Stimulated activated CD4-positive, alpha-beta T cell treated with anti-CD3 and anti-CD28 coated beads, Interleukin-15, amount 100 ng/mL, for 48 hours (primary cell): Measurements from ENCODE around the gene AIRE.

Source experiments
- DNase-seq, 2 donors: peaks; one replicate each; pipeline ENCODE4 v3.0.0-alpha.2; 2020; ENCODE audit warnings: low read depth in 2 of 2

Gene AIRE

DNA sequence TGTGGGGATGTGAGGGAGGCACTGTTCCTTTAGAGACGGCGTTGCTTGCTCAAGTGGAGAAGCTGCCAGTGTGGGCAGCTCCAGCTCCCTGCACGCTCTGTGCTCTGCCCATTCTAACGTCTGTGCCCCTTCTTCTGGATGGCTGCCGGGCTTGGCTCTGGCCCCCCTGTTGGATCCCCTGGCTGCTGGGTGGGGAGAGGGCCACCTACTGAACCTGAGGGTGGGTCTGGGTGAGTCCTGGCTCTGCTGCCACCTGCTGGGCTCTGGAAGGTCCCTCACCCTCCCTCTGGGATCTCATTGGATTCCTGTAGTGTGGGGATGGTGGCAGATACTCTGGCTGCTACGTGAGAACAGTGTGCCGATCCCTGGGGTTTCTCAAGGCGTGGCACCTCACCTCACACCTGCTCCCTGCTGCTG is 19.2 kb downstream of the AIRE start:
- DNase-seq: no peak

DNA sequence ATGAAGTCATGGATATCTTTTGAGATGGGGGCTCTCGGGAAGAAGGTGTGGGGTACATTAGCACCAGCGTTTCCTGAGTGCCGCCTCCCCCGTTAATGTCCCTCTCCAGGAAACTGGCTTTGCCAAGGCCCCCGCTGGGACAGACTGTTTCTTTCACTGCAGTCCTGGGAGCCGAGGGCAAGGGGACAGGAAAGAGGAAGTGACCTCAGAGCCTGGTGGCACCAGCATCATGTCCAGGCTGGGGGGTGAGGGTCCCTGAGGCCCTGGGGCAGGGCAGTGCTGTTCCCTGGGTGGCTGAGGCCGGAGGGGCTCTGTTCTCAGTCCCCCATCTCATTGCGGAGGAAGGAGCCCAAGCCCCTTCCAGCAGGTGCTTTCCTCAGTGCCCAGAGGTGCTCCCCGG is 20.0 kb downstream of the AIRE start:
- DNase-seq: no peak

DNA sequence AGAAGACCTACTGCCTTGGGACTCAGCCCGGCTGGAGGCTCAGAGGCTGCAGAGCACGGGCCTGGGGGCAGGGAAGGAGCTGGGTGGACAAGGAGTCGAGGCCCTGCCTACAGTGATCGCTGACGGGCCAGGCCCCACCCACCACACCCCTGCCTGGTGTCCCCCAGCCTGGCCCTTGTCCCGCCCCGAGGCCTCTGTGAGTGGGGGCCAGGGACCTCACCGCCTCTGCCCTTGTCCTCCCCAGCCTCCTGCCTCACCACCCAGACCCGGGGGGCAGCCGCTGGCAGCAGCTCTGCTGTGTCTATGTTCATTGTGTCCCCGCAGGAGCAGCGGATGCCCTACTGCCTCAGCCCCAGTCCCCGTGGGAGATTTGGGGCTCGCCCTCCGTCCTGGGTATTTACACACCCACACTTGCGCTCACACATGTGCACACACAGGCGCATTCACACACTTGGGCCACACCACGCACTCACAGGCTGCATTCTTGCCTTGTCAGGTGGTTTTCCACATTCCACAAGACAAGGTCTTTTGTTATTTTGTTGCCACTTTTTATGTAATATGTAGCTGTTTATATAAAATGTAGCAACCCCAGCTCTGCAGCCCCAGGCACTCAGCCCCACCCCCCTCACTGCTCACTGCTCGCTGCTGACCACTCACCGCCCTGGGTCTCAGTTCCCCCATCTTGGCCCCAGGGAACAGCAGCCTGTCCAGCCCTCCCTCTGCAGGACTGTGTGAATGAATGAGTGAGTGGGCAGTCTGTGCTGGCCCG is 21.4 kb downstream of the AIRE start:
- DNase-seq: no peak

DNA sequence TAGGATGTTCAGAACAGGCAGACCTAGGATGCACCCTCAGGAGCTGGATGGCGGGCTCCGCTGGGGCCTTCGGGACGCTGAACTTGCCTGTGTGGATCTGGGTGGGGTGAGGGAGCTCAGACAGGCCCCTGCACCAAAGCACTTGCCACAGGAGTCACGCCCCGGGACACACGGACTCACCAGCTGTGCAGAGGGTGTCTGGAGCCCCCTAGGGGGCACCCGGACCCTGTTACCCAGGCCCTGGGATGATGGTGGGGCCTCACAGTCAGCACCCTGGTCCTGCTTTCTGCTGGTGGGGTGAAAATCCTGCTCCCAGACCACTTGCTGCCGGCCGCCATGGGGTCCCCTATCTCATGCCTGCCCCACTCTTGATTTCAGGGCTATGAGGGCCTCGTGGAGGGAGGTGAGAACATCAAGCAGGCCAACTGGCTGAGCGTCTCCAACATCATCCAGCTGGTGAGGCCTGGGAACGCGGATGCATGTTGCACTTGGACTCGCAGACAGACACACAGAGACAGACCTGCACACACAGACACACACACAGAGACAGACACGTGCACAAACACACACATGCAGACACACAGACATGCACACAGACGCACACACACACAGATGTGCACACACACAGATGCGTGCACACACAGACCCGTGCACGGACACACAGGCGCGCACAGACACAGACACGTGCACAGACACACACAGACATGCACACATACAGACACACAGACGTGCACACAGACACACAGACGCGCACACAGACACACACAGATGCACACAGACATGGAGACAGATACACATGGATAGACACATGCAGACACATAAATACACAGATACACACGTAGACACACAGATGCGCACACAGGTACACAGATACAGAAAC is 25.2 kb downstream of the AIRE start:
- no peak for DNase-seq

DNA sequence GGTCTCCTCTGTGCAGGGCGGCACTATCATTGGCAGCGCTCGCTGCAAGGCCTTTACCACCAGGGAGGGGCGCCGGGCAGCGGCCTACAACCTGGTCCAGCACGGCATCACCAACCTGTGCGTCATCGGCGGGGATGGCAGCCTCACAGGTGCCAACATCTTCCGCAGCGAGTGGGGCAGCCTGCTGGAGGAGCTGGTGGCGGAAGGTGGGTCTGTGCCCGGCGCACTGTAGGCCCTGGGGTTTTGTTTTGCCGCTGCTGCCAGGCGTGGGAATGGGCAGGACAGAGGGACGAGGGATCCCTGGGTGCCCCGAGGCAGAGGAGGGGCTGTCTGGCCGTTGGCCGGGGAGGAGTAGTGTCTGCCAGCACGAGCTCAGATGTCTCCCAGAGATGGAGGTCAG is 26.4 kb downstream of the AIRE start:
- DNase-seq: no peak

DNA sequence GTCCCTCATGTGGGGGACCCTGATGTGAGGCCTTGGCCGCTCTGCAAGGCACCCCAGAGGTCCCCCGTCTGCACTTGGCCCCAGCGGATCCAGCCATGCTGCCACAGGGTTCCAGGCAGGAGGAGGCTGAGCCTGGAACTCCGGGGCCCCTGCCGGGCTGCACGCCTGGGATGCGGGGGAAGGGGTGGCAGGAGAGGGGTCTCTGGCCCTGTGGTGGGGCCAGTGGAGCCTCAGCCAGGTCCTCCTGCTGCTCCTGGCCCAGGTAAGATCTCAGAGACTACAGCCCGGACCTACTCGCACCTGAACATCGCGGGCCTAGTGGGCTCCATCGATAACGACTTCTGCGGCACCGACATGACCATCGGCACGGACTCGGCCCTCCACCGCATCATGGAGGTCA is 27.0 kb downstream of the AIRE start:
- DNase-seq: no peak

DNA sequence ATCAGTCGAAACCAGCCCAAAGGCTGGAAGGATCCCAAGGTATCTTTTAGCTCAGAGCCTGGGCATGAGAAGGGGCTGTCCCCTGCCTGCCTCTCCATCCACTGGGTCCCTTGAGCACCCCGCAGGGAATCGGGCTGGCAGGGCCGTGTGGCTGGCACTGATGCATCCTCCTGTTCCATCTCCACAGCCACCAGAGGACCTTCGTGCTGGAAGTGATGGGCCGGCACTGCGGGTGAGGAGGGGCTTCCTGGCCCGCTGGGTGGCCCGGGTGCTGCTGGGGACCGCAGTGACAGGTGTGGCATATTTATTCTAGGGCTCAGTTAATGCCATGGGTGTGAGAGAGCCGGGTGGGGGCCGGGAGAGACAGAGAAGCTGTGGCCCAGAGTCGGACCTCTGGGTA is 27.8 kb downstream of the AIRE start:
- no peak for DNase-seq

DNA sequence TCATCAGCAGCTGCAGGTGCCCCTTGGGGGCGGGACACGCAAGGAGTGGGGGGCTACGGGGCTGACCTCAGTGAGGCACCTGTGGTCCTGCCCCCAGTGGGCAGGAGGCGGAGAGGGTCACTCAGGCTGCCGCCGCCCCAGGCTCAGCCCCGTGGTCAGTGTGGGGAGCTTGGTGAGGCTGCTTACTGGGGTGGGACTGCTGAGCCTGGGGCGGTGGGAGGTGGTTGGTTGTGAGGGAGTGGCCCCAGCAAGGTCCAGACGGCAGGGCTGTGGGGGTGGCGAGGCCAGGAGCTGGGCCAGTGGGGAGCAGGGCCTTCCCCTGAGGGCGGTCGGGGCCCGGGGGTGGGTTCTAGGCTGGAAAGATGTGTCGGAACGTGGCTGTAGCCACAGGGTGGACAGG is 28.5 kb downstream of the AIRE start:
- no peak for DNase-seq

DNA sequence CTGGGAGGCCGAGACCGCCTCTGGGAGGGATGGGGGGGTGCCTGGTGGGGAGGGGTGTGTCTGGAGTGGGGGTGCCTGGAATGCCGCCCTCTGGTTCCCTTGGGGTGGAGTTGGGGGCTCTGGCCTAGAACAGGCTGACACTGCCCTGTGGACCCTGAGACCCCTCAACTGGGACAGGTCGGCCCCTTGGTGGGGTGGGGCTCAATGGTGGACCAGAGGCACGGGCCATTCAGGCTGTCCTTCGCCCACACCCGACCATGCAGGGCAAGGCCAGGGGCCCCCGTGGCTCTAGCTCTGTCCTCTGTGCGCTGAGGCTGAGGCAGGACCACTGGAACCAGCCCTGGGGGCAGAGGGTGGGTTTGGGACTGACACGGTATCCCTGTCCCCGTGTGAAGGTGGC is 28.9 kb downstream of the AIRE start:
- no peak for DNase-seq

DNA sequence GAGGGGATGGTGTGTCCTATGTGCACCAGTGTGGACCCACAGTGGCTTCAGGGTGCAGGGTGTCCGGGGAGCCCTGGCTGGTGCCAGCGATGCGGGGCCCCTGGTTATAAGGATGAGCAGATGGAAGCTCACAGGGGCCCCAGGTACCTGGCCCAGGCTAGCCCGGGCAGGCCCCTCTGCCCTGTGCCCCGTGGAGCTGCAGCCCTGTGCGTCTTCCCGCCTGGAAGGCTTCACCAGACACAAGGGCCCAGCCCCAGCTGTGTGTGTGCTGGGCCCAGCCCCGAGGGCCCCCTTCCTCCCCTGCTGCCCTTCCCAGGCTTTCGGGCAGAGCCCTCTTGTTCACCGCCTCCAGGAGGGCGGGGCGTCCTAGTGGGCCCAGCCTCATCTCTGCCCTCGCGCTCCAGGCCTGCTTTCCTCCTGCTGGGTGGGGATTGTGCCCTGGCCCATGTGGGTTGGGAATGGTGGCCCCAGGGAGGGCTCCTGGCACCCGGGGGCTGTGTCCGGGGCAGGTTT is 30.1 kb downstream of the AIRE start:
- DNase-seq: no peak

DNA sequence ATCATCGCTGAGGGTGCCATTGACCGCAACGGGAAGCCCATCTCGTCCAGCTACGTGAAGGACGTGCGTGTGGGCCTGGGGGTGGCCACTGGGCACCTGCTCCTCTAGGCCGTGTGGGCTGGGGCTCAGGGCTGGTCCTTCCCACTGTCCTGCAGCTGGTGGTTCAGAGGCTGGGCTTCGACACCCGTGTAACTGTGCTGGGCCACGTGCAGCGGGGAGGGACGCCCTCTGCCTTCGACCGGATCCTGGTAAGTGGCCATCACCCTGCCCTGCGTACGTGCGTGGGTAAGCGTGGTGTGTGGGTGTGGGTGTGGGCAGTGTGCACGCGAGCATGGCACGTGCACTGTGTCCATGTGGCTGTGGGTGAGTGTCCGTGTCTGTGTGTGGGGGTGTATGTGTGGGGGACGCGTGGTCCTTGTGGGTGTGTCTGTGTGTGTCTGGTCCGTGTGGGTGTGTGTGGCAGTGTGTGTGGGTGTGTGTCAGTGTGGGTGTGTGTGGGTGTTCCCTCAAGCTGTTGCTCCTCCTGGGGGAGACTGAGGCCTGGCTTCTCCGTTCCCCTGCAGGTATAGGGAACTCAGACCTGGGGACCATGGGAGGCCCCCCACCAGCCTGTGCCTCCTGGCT is 30.7 kb downstream of the AIRE start:
- DNase-seq: no peak

DNA sequence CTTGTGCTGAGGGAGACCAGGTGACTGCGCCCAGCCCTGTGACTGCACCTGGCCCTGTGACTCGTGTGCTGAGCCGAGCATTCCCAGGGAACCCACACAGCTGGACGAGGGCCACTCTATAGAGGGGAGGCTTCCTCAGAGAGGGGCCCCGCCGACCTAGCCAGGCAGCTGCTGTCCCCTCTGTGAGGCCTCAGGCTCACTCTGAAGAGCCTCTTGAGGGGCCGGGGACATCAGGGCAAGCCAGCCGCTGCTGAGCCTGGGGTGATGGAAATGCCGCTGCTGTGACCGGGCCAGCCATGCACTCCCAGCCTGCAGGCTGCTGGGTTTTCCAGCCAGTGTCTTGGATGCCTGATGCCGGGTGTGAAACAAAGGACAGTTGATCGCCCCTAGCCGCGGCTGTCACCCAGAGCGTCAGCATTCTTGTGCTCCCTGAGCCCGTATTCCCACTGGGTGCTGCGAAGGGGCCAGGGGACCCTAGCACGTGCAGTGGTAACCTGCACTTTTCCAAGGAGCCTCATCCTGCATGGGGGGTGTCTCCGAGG is 31.6 kb downstream of the AIRE start:
- DNase-seq: no peak

DNA sequence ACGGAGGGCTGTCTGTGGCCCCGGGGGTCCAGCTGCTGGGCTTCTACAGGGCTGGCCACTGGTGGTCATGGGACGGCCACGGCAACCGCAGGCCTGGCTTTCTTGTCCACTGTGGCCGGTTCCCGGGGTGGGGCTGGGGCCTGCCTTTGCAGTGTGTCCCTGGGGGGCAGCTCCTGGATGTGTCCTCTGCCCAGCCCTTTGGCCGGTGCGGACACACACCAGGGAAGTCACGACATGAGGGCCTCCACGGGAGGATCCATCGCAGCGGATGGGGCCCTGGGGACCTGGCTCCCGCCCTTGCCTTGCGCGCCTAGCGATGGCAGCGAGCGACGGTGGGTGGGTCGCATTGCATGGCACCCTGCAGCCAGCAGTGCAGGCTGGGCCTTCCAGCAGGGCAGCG is 32.2 kb downstream of the AIRE start:
- no peak for DNase-seq

DNA sequence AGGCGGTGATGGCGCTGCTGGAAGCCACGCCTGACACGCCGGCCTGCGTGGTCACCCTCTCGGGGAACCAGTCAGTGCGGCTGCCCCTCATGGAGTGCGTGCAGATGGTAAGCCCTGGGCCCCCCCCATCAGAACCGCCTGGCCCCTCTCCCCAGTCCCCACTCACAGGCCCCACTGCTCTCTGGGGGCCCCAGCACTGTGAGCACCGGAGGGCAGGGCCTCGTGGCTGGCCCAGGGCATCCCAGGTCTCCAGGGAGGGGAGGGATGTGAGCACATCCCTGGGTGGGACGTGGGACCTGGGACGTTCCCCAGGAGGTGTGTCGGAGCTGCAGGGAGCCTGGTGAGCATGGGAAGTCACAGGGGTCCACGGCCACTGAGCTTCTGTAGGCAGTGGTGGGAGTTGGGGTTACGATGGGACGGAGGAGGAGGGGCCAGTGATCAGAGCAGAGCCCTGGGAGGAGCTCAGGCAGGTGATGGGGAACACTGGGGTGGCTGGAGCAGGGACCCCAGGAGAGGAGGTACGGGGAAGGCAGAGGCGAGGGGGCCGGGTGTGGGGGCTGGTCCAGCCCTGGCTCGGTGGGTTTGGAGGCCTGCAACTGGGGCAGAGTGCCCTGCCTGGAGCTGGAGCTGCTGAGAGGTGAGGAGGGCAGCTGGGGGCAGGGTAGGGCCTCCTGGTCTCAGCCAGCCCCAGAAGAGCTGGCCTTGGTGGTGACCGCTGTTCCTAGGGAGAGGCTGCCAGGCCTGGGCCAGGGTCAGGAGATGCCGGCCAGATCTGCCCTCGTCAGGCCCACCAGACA is 33.0 kb downstream of the AIRE start:
- DNase-seq: no peak

DNA sequence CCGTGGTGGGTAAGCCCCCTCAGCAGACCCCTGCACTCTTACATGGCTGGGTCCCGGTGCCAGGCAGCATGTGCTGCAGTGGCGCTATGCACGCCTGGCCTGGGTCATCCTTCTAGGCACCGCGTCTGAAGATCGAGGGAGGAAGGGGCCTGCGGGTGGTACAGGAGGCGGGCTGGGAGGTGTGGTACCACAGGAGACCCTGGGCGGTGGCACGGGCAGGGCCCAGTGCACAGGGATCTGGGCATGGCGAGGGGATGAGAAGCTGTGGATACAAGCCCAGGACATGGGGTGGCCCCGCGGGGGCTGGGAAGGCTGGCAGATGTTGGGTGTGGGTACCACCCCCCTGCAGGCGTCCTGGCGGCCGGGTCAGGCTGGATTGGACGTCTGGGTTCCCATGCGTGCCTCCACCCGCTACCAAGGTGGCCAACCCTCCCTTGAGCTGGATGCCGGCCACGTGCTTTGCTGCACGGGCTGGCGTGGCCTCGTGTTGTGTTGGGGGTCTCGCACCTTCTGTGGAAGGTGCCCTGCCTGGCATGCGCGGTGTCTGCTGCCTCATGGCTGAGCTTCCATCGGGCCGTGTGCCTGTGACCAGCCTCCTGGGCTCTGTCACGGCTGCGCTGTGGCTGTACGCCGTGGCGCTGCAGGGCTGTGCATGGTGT is 33.9 kb downstream of the AIRE start:
- no peak for DNase-seq

DNA sequence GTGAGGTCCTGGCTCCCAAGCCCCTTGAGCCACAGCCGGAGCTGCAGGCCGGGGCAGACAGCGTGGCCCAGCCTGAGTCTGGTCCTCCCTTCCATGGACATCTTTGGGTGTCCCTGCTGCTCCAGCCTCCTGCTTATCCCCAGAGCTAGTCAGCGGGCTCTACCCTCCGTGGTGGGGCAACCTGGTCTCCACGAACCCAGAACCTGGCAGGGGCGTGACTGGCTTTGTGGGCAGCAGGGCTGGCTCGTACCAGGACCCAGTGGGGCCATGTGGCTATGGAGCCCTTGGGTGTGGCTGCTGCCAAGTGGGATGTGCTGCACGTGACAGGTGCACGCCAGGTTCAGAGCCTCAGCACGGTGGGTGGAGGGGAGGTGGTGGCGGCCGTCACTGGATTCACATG is 35.2 kb downstream of the AIRE start:
- no peak for DNase-seq

DNA sequence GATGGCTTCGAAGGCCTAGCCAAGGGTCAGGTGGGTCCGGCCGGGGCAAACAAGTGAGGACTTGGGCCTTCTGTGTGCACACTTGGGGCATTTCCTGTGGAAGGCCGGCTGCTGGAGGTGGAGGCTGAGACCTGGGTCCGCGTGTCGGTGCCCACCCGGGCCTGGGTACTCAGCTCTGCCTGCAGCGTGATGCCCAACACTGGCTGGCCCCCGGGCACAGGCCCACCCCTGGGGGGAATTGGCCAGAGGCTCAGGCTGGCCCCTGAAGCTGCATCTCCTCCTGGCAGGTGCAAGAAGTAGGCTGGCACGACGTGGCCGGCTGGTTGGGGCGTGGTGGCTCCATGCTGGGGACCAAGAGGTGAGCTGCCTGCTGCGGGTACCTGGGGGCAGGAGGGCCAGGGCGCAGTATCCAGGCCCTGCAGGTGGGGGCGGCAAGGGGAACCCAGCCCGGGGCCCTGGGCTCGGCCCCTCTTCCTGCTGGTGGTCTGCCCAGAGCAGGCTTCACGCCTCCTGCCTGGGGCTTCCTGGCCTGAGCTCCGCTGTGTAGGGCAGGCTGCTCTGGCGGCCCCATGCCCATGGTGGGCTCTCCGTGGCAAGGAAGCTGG is 36.3 kb downstream of the AIRE start:
- no peak for DNase-seq

DNA sequence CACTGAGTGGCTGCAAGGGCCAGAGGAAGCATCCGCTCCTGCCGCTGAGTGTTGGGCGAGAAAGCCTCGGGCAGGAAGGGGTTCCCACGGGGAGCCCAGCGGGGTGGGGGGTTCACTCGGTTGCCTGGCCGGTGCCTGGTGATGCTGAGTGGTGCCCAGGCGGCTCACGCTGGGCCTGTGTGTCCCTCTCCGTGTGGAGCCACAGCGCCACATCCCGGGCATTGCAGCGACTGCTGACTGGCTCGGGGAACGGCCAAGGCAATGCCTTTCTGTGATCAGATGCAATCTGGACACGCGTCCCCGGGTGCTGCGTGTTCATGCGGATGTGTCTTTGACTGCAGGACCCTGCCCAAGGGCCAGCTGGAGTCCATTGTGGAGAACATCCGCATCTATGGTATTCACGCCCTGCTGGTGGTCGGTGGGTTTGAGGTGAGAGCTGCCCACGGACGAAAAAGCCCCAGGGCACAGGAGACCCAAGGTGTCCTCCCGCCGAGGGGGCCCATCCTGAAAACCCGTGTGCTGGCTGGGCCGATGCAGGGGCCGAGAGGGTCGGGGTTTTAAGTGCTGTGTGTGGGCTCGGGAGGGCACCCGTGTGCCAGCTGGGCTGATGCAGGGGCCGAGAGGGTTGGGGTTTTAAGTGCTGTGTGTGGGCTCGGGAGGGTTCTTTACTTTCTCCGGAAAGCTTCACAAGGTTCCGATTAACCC is 37.1 kb downstream of the AIRE start:
- no peak for DNase-seq

DNA sequence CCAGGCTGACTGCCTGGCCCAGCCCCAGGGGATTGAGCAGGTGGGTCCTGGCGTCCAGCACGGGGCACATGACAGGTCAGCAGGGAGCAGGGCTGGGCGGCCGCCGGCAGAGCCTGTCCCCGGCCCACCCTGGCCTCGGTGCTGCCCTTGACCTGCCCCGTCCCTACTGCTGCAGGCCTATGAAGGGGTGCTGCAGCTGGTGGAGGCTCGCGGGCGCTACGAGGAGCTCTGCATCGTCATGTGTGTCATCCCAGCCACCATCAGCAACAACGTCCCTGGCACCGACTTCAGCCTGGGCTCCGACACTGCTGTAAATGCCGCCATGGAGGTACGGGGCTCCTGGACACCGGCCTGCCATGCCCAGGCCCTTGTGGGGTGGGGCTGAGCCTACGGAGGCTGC is 37.9 kb downstream of the AIRE start:
- DNase-seq: no peak
